Stimulated activated naive CD4-positive, alpha-beta T cell treated with Interleukin-2 at 50 U/mL for 16 hours (primary cell): ENCODE data around the gene DERL2.

Experiments
- DNase-seq: peaks from one replicate; lab custom pipeline; 2025; lab: John Stamatoyannopoulos, UW

Gene DERL2

GRCh38 chr17:5485270-5486205 lies at the start of gene DERL2:
DERL2 (minus strand) TSS chr17:5486178; CDS start chr17:5486161, 17 bp downstream.
- no peak for DNase-seq

- DNase-seq = no peak
These were observed 49.5 kb upstream of the DERL2 start for GRCh38 chr17:5535436-5535835.

- no peak for DNase-seq
These were observed 47.7 kb upstream of the DERL2 start for GRCh38 chr17:5533486-5534315.

GRCh38 chr17:5532581-5532980 lies 46.6 kb upstream of the DERL2 start:
- no peak for DNase-seq

- no peak for DNase-seq
These were observed 45.1 kb upstream of the DERL2 start for GRCh38 chr17:5531085-5531418.

GRCh38 chr17:5530265-5531084 lies 44.5 kb upstream of the DERL2 start:
- no peak for DNase-seq

GRCh38 chr17:5527601-5528250 lies 41.7 kb upstream of the DERL2 start:
- DNase-seq = no peak

- peak; percentile 49 for DNase-seq
These were observed 41.0 kb upstream of the DERL2 start for GRCh38 chr17:5526821-5527598.

GRCh38 chr17:5523249-5523648 lies 37.3 kb upstream of the DERL2 start:
- no peak for DNase-seq

- no peak for DNase-seq
These were observed 36.5 kb upstream of the DERL2 start for GRCh38 chr17:5522476-5522875.

- DNase-seq = no peak
These were observed 30.2 kb upstream of the DERL2 start for GRCh38 chr17:5516060-5516792.

GRCh38 chr17:5514976-5515375 lies 29.0 kb upstream of the DERL2 start:
- no peak for DNase-seq

GRCh38 chr17:5513628-5514027 lies 27.6 kb upstream of the DERL2 start:
- no peak for DNase-seq

- DNase-seq = no peak
These were observed 25.6 kb upstream of the DERL2 start for GRCh38 chr17:5511401-5512225.

GRCh38 chr17:5510771-5511170 lies 24.8 kb upstream of the DERL2 start:
- no peak for DNase-seq

GRCh38 chr17:5509482-5509881 lies 23.5 kb upstream of the DERL2 start:
- no peak for DNase-seq

GRCh38 chr17:5508810-5509209 lies 22.8 kb upstream of the DERL2 start:
- no peak for DNase-seq

GRCh38 chr17:5506307-5506706 lies 20.3 kb upstream of the DERL2 start:
- no peak for DNase-seq

- DNase-seq = no peak
These were observed 16.6 kb upstream of the DERL2 start for GRCh38 chr17:5502552-5502951.
